HG03565 (cell line): ENCODE results near the gene ADIPOR2.
"Not testable (repeated sequence)": the region's sequence is repeated elsewhere in the genome, so short reads cannot be mapped to it uniquely, and the experiment has no call there.

Experiments
- ATAC-seq: cut with Tn5 transposase; IDR thresholded peaks from one replicate; pipeline ENCODE4 v1.9.1; 2021; ENCODE audit warnings: mild to moderate bottlenecking, moderate library complexity; ENCODE audit not compliant: unreplicated experiment

ADIPOR2 gene

GRCh38 chr12:1731019-1731687 is 40.3 kb downstream of the ADIPOR2 start:
- ATAC-seq = no peak

- not testable (repeated sequence) for ATAC-seq
Observed at GRCh38 chr12:1731688-1732078, 40.8 kb downstream of the ADIPOR2 start.

GRCh38 chr12:1732914-1733313 is 42.0 kb downstream of the ADIPOR2 start:
- no peak for ATAC-seq

GRCh38 chr12:1733712-1734111 is 42.8 kb downstream of the ADIPOR2 start:
- not testable (repeated sequence) for ATAC-seq

- no peak for ATAC-seq
Observed at GRCh38 chr12:1737652-1738286, 46.9 kb downstream of the ADIPOR2 start.

- no peak for ATAC-seq
Observed at GRCh38 chr12:1738446-1738845, 47.6 kb downstream of the ADIPOR2 start.

GRCh38 chr12:1739368-1739767 is 48.5 kb downstream of the ADIPOR2 start:
- no peak for ATAC-seq

GRCh38 chr12:1740161-1740948 is 49.5 kb downstream of the ADIPOR2 start:
- ATAC-seq = no peak

GRCh38 chr12:1741154-1741949 is 50.5 kb downstream of the ADIPOR2 start:
- no peak for ATAC-seq

- ATAC-seq = no peak
Observed at GRCh38 chr12:1744932-1745331, 54.1 kb downstream of the ADIPOR2 start.

- ATAC-seq = no peak
Observed at GRCh38 chr12:1747609-1748008, 56.7 kb downstream of the ADIPOR2 start.

GRCh38 chr12:1749019-1749418 is 58.1 kb downstream of the ADIPOR2 start:
- ATAC-seq = no peak

GRCh38 chr12:1750300-1750699 is 59.4 kb downstream of the ADIPOR2 start:
- no peak for ATAC-seq

- no peak for ATAC-seq
Observed at GRCh38 chr12:1758376-1758775, 67.5 kb downstream of the ADIPOR2 start.

- no peak for ATAC-seq
Observed at GRCh38 chr12:1758887-1759286, 68.0 kb downstream of the ADIPOR2 start.

- no peak for ATAC-seq
Observed at GRCh38 chr12:1760566-1761382, 69.9 kb downstream of the ADIPOR2 start.

- ATAC-seq = no peak
Observed at GRCh38 chr12:1761857-1762256, 71.0 kb downstream of the ADIPOR2 start.

- no peak for ATAC-seq
Observed at GRCh38 chr12:1763153-1763552, 72.3 kb downstream of the ADIPOR2 start.

- ATAC-seq = no peak
Observed at GRCh38 chr12:1766110-1766509, 75.2 kb downstream of the ADIPOR2 start.

GRCh38 chr12:1767407-1768090 is 76.7 kb downstream of the ADIPOR2 start:
- no peak for ATAC-seq
